Esophagus squamous epithelium (tissue), 5 donors: ENCODE measurements around the gene GUK1. TPM values are rescaled to one million over a fixed set of nuclear protein-coding genes. Genes with fewer than 3 reads are reported as not detected.

Source experiments
- DNase-seq: peaks from one replicate; lab custom pipeline; 2025; lab: John Stamatoyannopoulos, UW
- H3K27ac ChIP-seq, 4 donors: fragments of 200-600 bp; sonication (generic); one replicate each; pipeline ENCODE4 v1.5.1; 2016 to 2019; ENCODE audit warnings: mild to moderate bottlenecking in 1 of 4
- H3K27me3 ChIP-seq, 4 donors: fragments of 200-600 bp; sonication (generic); 1 replicate in 3 of 4; 2 replicates in 1 of 4; pipeline versions ENCODE4 v1.5.1 to v1.6.0; 2017 to 2021; ENCODE audit warnings: antibody characterized with exemption in 1 of 4
- H3K36me3 ChIP-seq, 3 donors: fragments of 200-600 bp; sonication (generic); one replicate each; pipeline ENCODE4 v1.5.1; 2016 to 2019
- H3K4me1 ChIP-seq, 3 donors: fragments of 200-600 bp; sonication (generic); one replicate each; pipeline ENCODE4 v1.5.1; 2017 to 2019
- H3K4me3 ChIP-seq, 4 donors: fragments of 200-600 bp; sonication (generic); 1 replicate in 3 of 4; 2 replicates in 1 of 4; pipeline ENCODE4 v1.5.1; 2016 to 2019; ENCODE audit warnings: mild to moderate bottlenecking in 2 of 4, moderate library complexity in 1 of 4
- H3K9me3 ChIP-seq, 3 donors: fragments of 200-600 bp; sonication (generic); one replicate each; pipeline ENCODE4 v1.5.1; 2016 to 2019
- CTCF ChIP-seq, 6 experiments: fragments of 450-650 bp in 4 of 6; fragments of 200-600 bp in 2 of 6; sonication (generic) in 2 of 6; IDR thresholded peaks; one replicate each; pipeline ENCODE4 v1.5.1; 2016 to 2019; ENCODE audit warnings: antibody characterized with exemption in 6 of 6, mild to moderate bottlenecking in 4 of 6, moderate library complexity in 4 of 6
- POLR2A ChIP-seq, 4 donors: fragments of 450-650 bp; IDR thresholded peaks; one replicate each; pipeline ENCODE4 v1.6.1; 2017; ENCODE audit warnings: antibody characterized with exemption in 4 of 4, mild to moderate bottlenecking in 4 of 4, moderate library complexity in 3 of 4
- WGBS, 2 donors: methylation state at CpG; one replicate each; pipeline ENCODE4 v1.1.5; 2018; 5-methylcytosine and 5-hydroxymethylcytosine counted together
- intact Hi-C: fragments of 100-400 bp; cut with DNase I; formaldehyde crosslinking; loops from one replicate; pipeline ENCODE4 v1.15.0; 2022
- total RNA-seq, 4 donors: library from RNA; depleted of rRNA; stranded (reverse); fragments of >200 nt; gene quantifications; one replicate each; pipeline ENCODE4 v1.1.0, GENCODE V29; 2016
- donor health status: DM: yes; HTN: yes; CAD: no.

Gene GUK1
- total RNA-seq, 4 donors from 2014 or later: 279 to 320 (median 302) TPM

- peak overlapping the region in 2 of 4 donors; percentile 14 to 100 for H3K27ac ChIP-seq
- intact Hi-C loops: loop anchor here (10.0 kb wide), 1 partner anchor 55 kb away; the partner anchor contains the start of genes C1orf35 and MRPL55
- no peak overlapping the region for H3K4me3 ChIP-seq
- WGBS, 2 donors: 42 to 89% methylated on average over 4 to 5 of the region's 15 CpGs
- no peak for DNase-seq
- H3K27me3 ChIP-seq: peaks cover 0 to 13% (median 1%) of the 10 kb centered on the region in 4 donors
- TF ChIP-seq CTCF (IDR thresholded peaks at IDR 0.05) (no peak), POLR2A (IDR thresholded peaks at IDR 0.05) (no peak)
- H3K9me3 ChIP-seq: no peaks in the 10 kb centered on the region
- no peaks in the 10 kb centered on the region for H3K36me3 ChIP-seq
- peaks cover 30 to 90% (median 41%) of the 10 kb centered on the region in 3 donors for H3K4me1 ChIP-seq
Observed at GRCh38 chr1:228160201-228160761, 20.2 kb downstream of the GUK1 start.

GRCh38 chr1:228161362-228161761, 21.3 kb downstream of the GUK1 start:
- H3K27ac ChIP-seq: peak overlapping the region; percentile 41 to 100 (median 89)
- H3K27me3 ChIP-seq: peaks cover 0 to 13% (median 1%) of the 10 kb centered on the region in 4 donors
- TF ChIP-seq POLR2A (IDR thresholded peaks at IDR 0.05): no peak
- no peak for TF ChIP-seq CTCF (IDR thresholded peaks at IDR 0.05)
- intact Hi-C loops: loop anchor here (10.0 kb wide), 1 partner anchor 57 kb away; the partner anchor contains the start of genes C1orf35 and MRPL55
- 30 to 37% methylated on average over 6 of the region's 7 CpGs for WGBS, 2 donors
- H3K4me3 ChIP-seq: no peak overlapping the region
- H3K9me3 ChIP-seq: no peaks in the 10 kb centered on the region
- DNase-seq: no peak
- no peaks in the 10 kb centered on the region for H3K36me3 ChIP-seq
- peaks cover 32 to 82% (median 41%) of the 10 kb centered on the region in 3 donors for H3K4me1 ChIP-seq

GRCh38 chr1:228161866-228162265, 21.8 kb downstream of the GUK1 start:
- TF ChIP-seq CTCF (IDR thresholded peaks at IDR 0.05): no peak
- TF ChIP-seq POLR2A (IDR thresholded peaks at IDR 0.05): no peak
- peaks cover 37 to 84% (median 46%) of the 10 kb centered on the region in 3 donors for H3K4me1 ChIP-seq
- no peaks in the 10 kb centered on the region for H3K36me3 ChIP-seq
- WGBS, 2 donors: 76 to 85% methylated on average over 7 to 8 of the region's 9 CpGs
- H3K9me3 ChIP-seq: no peaks in the 10 kb centered on the region
- intact Hi-C loops: loop anchor here (10.0 kb wide), 1 partner anchor 57 kb away; the partner anchor contains the start of genes C1orf35 and MRPL55
- peaks cover 0 to 13% (median 1%) of the 10 kb centered on the region in 4 donors for H3K27me3 ChIP-seq
- peak overlapping the region; percentile 41 to 100 (median 89) for H3K27ac ChIP-seq
- H3K4me3 ChIP-seq: no peak overlapping the region
- DNase-seq: no peak

- Histone ChIP-seq H3K4me3 (peak overlapping the region in 1 of 4 donors; percentile 34), H3K4me1 (peaks cover 38 to 84% (median 48%) of the 10 kb centered on the region in 3 donors)
- no peak for DNase-seq
Observed at GRCh38 chr1:228162286-228163006, 22.4 kb downstream of the GUK1 start.

More at GRCh38 chr1:228162286-228163006, 22.4 kb downstream of the GUK1 start:
- WGBS, 2 donors: 13 to 34% methylated on average over 4 to 6 of the region's 14 CpGs
- TF ChIP-seq POLR2A (IDR thresholded peaks at IDR 0.05) (no peak), CTCF (IDR thresholded peaks at IDR 0.05) (peak in 2 of 6 experiments; percentile 11 to 28)
- no peaks in the 10 kb centered on the region for H3K9me3 ChIP-seq
- intact Hi-C loops: loop anchor here (10.0 kb wide), 1 partner anchor 58 kb away; the partner anchor contains the start of genes C1orf35 and MRPL55
- H3K27ac ChIP-seq: peak overlapping the region; percentile 77 to 100 (median 89)
- H3K36me3 ChIP-seq: no peaks in the 10 kb centered on the region
- H3K27me3 ChIP-seq: peaks cover 0 to 13% (median 1%) of the 10 kb centered on the region in 4 donors
